ENCODE measurements around the gene GALE. TPM values are rescaled to one million over a fixed set of nuclear protein-coding genes. Genes with fewer than 3 reads are reported as not detected.
A peak's percentile ranks its signal among the peaks of the same experiment; 100 is the strongest.

The GALE gene
- total and polyA plus RNA-seq, 8 donors, result 13.3 to 68.0 (median 19.1) TPM

DNA sequence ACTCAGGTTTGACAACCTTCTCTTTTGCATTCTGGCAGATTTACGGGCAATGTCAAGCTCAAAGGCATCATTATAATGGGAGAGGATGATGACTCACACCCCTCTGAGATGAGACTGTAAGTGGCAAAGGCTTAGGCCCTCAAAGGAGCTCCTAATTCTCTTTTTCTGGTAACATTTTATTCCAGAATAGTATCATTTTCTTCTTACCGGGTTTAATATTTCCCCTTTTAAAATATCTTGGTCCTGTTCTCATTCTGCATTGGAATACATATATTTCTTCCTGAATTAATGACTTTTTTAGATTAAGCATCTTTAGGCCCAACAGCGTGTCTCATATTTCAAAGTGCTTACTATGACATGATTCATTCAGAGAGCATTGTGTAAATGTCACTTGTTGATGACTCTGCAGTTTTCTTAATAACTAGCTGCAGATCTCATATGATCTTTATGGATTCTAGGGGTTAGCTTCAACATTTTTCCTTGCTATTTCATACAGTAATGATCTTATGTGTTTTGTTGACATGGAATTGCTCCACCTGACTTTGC lies 20.7 kb downstream of the GALE start:
- intact Hi-C loops (cut with DNase I), result no loop called here
- no peak for DNase-seq

DNA sequence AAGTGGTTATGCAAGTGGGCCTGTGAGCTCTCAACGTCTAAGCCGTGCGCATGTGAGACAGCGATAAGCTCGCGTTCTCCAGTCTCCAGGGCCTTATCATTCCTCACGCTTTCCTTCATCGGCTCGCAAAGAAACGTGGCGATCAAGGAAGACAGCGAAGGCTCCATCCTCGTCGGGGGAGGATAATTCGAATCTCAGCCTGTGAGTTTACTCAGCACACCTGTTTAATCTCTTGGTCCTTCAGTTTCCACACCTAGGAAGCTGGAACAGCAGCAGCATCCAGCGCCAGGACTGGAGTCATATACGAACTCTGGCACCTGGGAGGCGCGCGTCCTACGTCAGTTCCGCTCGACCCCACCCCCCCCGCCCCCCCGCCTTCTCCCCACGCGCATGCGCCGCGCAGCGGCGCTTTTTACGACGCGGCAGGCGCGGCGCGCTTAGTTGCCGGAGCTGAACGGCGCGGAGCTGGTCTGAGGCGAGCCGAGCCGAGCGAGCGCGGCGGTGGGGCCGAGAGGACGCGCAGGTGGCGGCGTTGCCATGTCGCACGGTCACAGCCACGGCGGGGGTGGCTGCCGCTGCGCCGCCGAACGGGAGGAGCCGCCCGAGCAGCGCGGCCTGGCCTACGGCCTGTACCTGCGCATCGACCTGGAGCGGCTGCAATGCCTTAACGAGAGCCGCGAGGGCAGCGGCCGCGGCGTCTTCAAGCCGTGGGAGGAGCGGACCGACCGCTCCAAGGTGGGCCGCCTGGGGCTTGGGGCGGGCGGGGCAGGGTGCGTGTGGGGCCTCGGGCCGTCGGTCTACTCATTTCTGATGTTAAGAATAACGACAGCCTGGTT lies 22.4 kb downstream of the GALE start, which contains the start of gene PITHD1:
TSS of gene PITHD1 (plus strand) at position 440 of the 836 bp plus-strand sequence. CDS start at position 538, 98 bp downstream.
- ATAC-seq, result peak; percentile 86
- Histone ChIP-seq H3K9me3 (no peaks in the 10 kb centered on the region), H3K36me3 (peaks cover 0 to 15% of the 10 kb centered on the region in 2 donors), H3K4me3 (peak within 1 kb of the TSS; percentile 69 to 86), H3K4me1 (peaks cover 15 to 38% of the 10 kb centered on the region in 2 donors), H3K27ac (peak within 1 kb of the TSS; percentile 83 to 86), H3K27me3 (no peaks in the 10 kb centered on the region)
- intact Hi-C loops (cut with DNase I), result no loop called here
- TF ChIP-seq, protein P1, sequence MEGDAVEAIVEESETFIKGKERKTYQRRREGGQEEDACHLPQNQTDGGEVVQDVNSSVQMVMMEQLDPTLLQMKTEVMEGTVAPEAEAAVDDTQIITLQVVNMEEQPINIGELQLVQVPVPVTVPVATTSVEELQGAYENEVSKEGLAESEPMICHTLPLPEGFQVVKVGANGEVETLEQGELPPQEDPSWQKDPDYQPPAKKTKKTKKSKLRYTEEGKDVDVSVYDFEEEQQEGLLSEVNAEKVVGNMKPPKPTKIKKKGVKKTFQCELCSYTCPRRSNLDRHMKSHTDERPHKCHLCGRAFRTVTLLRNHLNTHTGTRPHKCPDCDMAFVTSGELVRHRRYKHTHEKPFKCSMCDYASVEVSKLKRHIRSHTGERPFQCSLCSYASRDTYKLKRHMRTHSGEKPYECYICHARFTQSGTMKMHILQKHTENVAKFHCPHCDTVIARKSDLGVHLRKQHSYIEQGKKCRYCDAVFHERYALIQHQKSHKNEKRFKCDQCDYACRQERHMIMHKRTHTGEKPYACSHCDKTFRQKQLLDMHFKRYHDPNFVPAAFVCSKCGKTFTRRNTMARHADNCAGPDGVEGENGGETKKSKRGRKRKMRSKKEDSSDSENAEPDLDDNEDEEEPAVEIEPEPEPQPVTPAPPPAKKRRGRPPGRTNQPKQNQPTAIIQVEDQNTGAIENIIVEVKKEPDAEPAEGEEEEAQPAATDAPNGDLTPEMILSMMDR (IDR thresholded peaks at IDR 0.05), result no peak
- peak; percentile 84 to 92 (median 88) for DNase-seq

More for the DNA sequence above, 20.7 kb downstream of the GALE start:
- no peaks in the 10 kb centered on the region for H3K27me3 ChIP-seq
- ATAC-seq, result no peak
- H3K36me3 ChIP-seq, result peaks cover 0 to 31% of the 10 kb centered on the region in 2 donors
- peak overlapping the region in 1 of 2 donors; percentile 69 for H3K4me3 ChIP-seq
- TF ChIP-seq, protein P1 (IDR thresholded peaks at IDR 0.05), result no peak
- H3K4me1 ChIP-seq, result peaks cover 15 to 38% of the 10 kb centered on the region in 2 donors
- H3K27ac ChIP-seq, result peak overlapping the region in 1 of 2 donors; percentile 46
- H3K9me3 ChIP-seq, result no peaks in the 10 kb centered on the region

DNA sequence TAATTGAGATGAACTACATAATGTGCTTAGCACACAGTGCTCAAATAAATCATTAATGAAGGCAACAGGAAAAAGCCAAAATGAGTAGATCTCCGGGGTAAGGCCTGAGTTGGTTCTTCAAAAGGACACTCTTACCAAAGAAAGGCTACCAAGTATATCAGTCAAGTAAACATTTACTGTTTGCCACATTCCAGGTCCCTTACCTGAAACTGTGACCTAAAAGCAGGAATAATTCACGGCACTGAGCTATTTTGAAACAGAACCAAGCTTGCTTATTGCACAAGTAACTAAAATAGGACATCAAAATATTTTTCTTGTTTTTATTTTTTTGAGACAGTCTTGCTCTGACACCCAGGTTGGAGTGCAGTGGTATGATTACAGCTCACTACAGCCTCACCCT lies 24.3 kb downstream of the GALE start:
- TF ChIP-seq, protein P1 (IDR thresholded peaks at IDR 0.05), result no peak
- DNase-seq (no peak), ATAC-seq (no peak)
- H3K4me3 ChIP-seq, result no peak overlapping the region
- intact Hi-C loops (cut with DNase I), result no loop called here
- H3K27ac ChIP-seq, result no peak overlapping the region
- H3K27me3 ChIP-seq, result no peaks in the 10 kb centered on the region
- peaks cover 15 to 41% of the 10 kb centered on the region in 2 donors for H3K4me1 ChIP-seq
- H3K9me3 ChIP-seq, result no peaks in the 10 kb centered on the region
- H3K36me3 ChIP-seq, result peaks cover 0 to 7% of the 10 kb centered on the region in 2 donors

DNA sequence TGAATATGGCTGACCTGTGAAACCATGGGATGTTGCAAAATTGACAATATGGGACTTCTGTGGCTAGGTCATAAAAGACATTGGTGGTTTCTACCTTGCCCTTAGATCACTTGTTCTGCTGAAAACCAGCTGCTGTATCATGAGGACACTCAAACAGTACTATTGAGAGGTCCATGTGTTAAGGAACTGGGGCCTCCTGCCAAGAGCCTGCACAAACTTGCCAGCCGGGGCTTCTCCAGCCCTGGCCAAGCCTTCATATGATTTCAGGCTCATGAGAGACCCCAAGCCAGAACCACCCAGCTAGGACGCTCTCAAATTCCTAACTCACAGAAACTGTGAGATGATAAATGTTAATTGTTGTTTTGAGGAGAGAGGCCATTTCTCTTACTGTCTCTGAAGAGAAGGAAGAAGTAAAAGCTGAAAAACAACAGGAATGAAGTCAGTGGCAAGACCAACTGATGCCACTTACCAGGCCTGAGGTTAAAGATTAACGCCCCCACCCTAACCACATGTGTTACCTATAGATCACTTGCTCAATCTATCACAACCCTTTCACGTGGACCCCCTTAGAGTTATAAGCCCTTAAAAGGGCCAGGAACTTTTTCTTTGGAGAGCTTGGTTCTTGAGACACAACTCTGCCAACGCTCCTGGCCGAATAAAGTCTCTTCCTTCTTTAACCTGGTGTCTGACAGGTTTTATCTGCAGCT lies 26.2 kb downstream of the GALE start:
- ATAC-seq, result no peak
- Histone ChIP-seq H3K9me3 (no peaks in the 10 kb centered on the region), H3K27me3 (no peaks in the 10 kb centered on the region), H3K36me3 (no peaks in the 10 kb centered on the region), H3K4me3 (no peak overlapping the region), H3K27ac (no peak overlapping the region), H3K4me1 (peaks cover 8 to 22% of the 10 kb centered on the region in 2 donors)
- TF ChIP-seq, protein P1 (IDR thresholded peaks at IDR 0.05), result no peak
- DNase-seq, result no peak
- intact Hi-C loops (cut with DNase I), result no loop called here

DNA sequence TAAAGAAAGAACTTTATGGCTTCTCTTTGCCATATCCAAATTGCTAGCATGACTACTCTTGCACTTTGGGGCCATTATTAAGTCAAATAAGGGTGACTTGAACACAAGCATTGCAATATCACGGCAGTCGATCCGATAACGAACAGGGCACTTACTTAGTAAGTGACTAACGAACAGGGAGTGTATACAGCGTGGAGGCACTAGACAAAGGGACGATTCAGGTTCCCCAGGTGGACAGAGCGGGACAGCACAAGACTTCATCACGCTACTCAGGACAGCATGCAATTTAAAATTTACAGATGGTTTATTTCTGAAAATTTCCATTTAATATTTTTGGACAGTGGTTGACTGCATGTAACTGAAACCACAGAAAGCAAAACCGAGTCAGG lies 27.7 kb downstream of the GALE start:
- Histone ChIP-seq H3K27ac (no peak overlapping the region), H3K9me3 (no peaks in the 10 kb centered on the region), H3K36me3 (no peaks in the 10 kb centered on the region), H3K4me1 (peaks cover 3 to 15% of the 10 kb centered on the region in 2 donors), H3K4me3 (no peak overlapping the region), H3K27me3 (no peaks in the 10 kb centered on the region)
- DNase-seq (no peak), ATAC-seq (no peak)
- intact Hi-C loops (cut with DNase I), result no loop called here
- TF ChIP-seq, protein P1 (IDR thresholded peaks at IDR 0.05), result no peak
